PC-3 (cell line): ENCODE data around the gene GPR152. TPM values are rescaled to one million over a fixed set of nuclear protein-coding genes. Genes with fewer than 3 reads are reported as not detected.

Experiments used
- ATAC-seq: fragments of 200-7000 bp; cut with Tn5 transposase; 2 replicates; pipeline ENCODE4 v1.9.1; 2020; ENCODE audit warnings: mild to moderate bottlenecking, moderate library complexity
- BruUV-seq: library from RNA; stranded (reverse); fragments of 400-500 nt; replicated peaks from 2 replicates; lab custom pipeline; 2021; lab: Mats Ljungman, UMichigan
- CTCF ChIA-PET: fragments of 300-600 bp; sonication (Branson Sonifier 250); formaldehyde crosslinking; loops from one replicate; lab custom pipeline; 2022; ENCODE audit warnings: antibody characterized with exemption; lab: Charles Lee
- POLR2A ChIA-PET: fragments of 300-600 bp; sonication (Branson Sonifier 250); formaldehyde crosslinking; loops from one replicate; lab custom pipeline; 2022; ENCODE audit warnings: antibody characterized with exemption; ENCODE audit not compliant: unreplicated experiment; lab: Charles Lee
- DNase-seq: peaks from one replicate; pipeline ENCODE4 v3.0.0-alpha.2; 2015
- H2AFZ ChIP-seq: fragments of 300-600 bp; sonication (generic); 2 replicates; pipeline ENCODE4 v1.6.0; 2016; ENCODE audit warnings: antibody characterized with exemption, low read length
- H3F3A ChIP-seq: fragments of 300-600 bp; sonication (generic); one replicate; pipeline ENCODE4 v1.6.0; 2017; ENCODE audit warnings: antibody characterized with exemption, low read length, control low read depth, mild to moderate bottlenecking; ENCODE audit not compliant: unreplicated experiment
- H3K27ac ChIP-seq: fragments of 300-600 bp; sonication (generic); 2 replicates; pipeline ENCODE4 v1.5.1; 2016; ENCODE audit warnings: mild to moderate bottlenecking, low read length
- H3K27me3 ChIP-seq: fragments of 300-600 bp; sonication (generic); 2 replicates; pipeline ENCODE4 v1.6.1; 2016; ENCODE audit warnings: low read length, mixed read lengths
- H3K36me3 ChIP-seq: fragments of 300-600 bp; sonication (generic); 2 replicates; pipeline ENCODE4 v1.6.1; 2016; ENCODE audit warnings: low read depth, mixed run types, low read length, mixed read lengths
- H3K4me1 ChIP-seq: fragments of 300-600 bp; sonication (generic); 2 replicates; pipeline ENCODE4 v1.5.1; 2016; ENCODE audit warnings: low read length; ENCODE audit not compliant: insufficient read depth
- H3K4me2 ChIP-seq: fragments of 300-600 bp; sonication (generic); 2 replicates; pipeline ENCODE4 v1.6.0; 2016; ENCODE audit warnings: low read length
- H3K4me3 ChIP-seq: fragments of 300-600 bp; sonication (generic); 2 replicates; pipeline ENCODE4 v1.5.1; 2016; ENCODE audit warnings: mild to moderate bottlenecking, low read length, mixed read lengths
- H3K79me2 ChIP-seq: fragments of 300-600 bp; sonication (generic); 2 replicates; pipeline ENCODE4 v1.6.1; 2017; ENCODE audit warnings: low read length, mixed read lengths
- H3K9ac ChIP-seq: fragments of 300-600 bp; sonication (generic); 2 replicates; pipeline ENCODE4 v1.6.0; 2016; ENCODE audit warnings: mild to moderate bottlenecking, low read length
- H3K9me2 ChIP-seq: fragments of 300-600 bp; sonication (generic); replicated peaks from 2 replicates; pipeline ENCODE4 v1.6.1; 2016; ENCODE audit warnings: mixed run types, low read length, mixed read lengths
- H3K9me3 ChIP-seq: fragments of 300-600 bp; sonication (generic); 2 replicates; pipeline ENCODE4 v1.6.1; 2016; ENCODE audit warnings: low read length, mixed read lengths
- H4K20me1 ChIP-seq: fragments of 300-600 bp; sonication (generic); 2 replicates; pipeline ENCODE4 v1.6.1; 2016; ENCODE audit warnings: low read length, mixed read lengths
- CTCF ChIP-seq: fragments of 300-600 bp; sonication (generic); conservative IDR thresholded peaks from 2 replicates; pipeline ENCODE4 v1.5.1; 2017; ENCODE audit warnings: antibody characterized with exemption, low read depth, mild to moderate bottlenecking, low read length
- EZH2 ChIP-seq: fragments of 300-600 bp; sonication (generic); IDR thresholded peaks from one replicate; pipeline ENCODE4 v1.6.1; 2017; ENCODE audit warnings: antibody characterized with exemption, mild to moderate bottlenecking, low read length; ENCODE audit not compliant: unreplicated experiment
- EZH2phosphoT487 ChIP-seq: fragments of 300-600 bp; sonication (generic); IDR thresholded peaks from 2 replicates; pipeline ENCODE4 v1.6.1; 2018; ENCODE audit warnings: mild to moderate bottlenecking, antibody characterized with exemption, low read length, borderline replicate concordance
- intact Hi-C: fragments of 100-400 bp; cut with micrococcal nuclease; formaldehyde crosslinking; loops from 2 replicates; pipeline ENCODE4 v1.9.0; 2023
- total RNA-seq: library from RNA; depleted of rRNA; stranded (reverse); fragments of >200 nt; gene quantifications from 2 replicates; pipeline ENCODE4 v1.2.3, GENCODE V29; 2014

GPR152 gene
- total RNA-seq, 1 experiment from 2014 or later, result not detected

- CTCF ChIA-PET, result interaction anchor here (0.7 kb wide), 1 partner anchor 88 kb away, joined by 7 read pairs; no protein-coding TSS in a partner anchor
- peak; percentile 49 for ATAC-seq
Measured at GRCh38 chr11:67406969-67407687, 45.4 kb downstream of the GPR152 start.

GRCh38 chr11:67406420-67406968, 46.0 kb downstream of the GPR152 start:
- H3K9me3 ChIP-seq, result no peaks in the 10 kb centered on the region
- intact Hi-C loops, result no loop called here
- H3K79me2 ChIP-seq, result peaks cover under 1% of the 10 kb centered on the region; the same call in 1 of the 2 replicates
- TF ChIP-seq CTCF (no peak), EZH2phosphoT487 (no peak), EZH2 (no peak)
- no peaks in the 10 kb centered on the region for H3K36me3 ChIP-seq
- no peak overlapping the region for H3K9ac ChIP-seq
- DNase-seq, result no peak
- ATAC-seq, result no peak
- no peak overlapping the region for H3K27ac ChIP-seq
- BruUV-seq, result no TSS peak
- no peak overlapping the region for H3K4me2 ChIP-seq
- CTCF ChIA-PET, result interaction anchor here (0.7 kb wide), 1 partner anchor 87 kb away, joined by 7 read pairs; no protein-coding TSS in a partner anchor
- no peak overlapping the region for H3K4me3 ChIP-seq
- H4K20me1 ChIP-seq, result no peaks in the 10 kb centered on the region
- H3K9me2 ChIP-seq, result no peaks in the 10 kb centered on the region
- H2AFZ ChIP-seq, result no peak overlapping the region
- H3F3A ChIP-seq, result no peaks in the 10 kb centered on the region
- POLR2A ChIA-PET, result interaction anchor here (0.6 kb wide), 1 partner anchor 13 kb away, joined by 4 read pairs; no protein-coding TSS in a partner anchor
- no peaks in the 10 kb centered on the region for H3K27me3 ChIP-seq
- H3K4me1 ChIP-seq, result peaks cover 4% of the 10 kb centered on the region

More at GRCh38 chr11:67406969-67407687, 45.4 kb downstream of the GPR152 start:
- Histone ChIP-seq H3K4me3 (no peak overlapping the region), H3K4me1 (peaks cover 2% of the 10 kb centered on the region), H3K4me2 (no peak overlapping the region), H3K36me3 (no peaks in the 10 kb centered on the region), H3K9ac (no peak overlapping the region), H3F3A (no peaks in the 10 kb centered on the region), H2AFZ (no peak overlapping the region), H3K27me3 (no peaks in the 10 kb centered on the region), H3K9me3 (no peaks in the 10 kb centered on the region), H4K20me1 (no peaks in the 10 kb centered on the region), H3K27ac (no peak overlapping the region), H3K9me2 (no peaks in the 10 kb centered on the region), H3K79me2 (no peaks in the 10 kb centered on the region)
- no peak for DNase-seq
- TF ChIP-seq EZH2 (no peak), CTCF (no peak), EZH2phosphoT487 (no peak)
- intact Hi-C loops, result no loop called here
- POLR2A ChIA-PET, result interaction anchor here (0.6 kb wide), 1 partner anchor 12 kb away, joined by 4 read pairs; no protein-coding TSS in a partner anchor
- no TSS peak for BruUV-seq
